K562 (cell line): Measurements from ENCODE around the gene MUCL3. TPM values are rescaled to one million over a fixed set of nuclear protein-coding genes. Genes with fewer than 3 reads are reported as not detected.
A peak's percentile ranks its signal among the peaks of the same experiment; 100 is the strongest.
"Not testable (repeated sequence)": the region's sequence is repeated elsewhere in the genome, so short reads cannot be mapped to it uniquely, and the experiment has no call there.

Source experiments
- ATAC-seq: fragments of 200-7000 bp; cut with Tn5 transposase; 3 replicates; pipeline ENCODE4 v1.9.1; 2020; ENCODE audit warnings: moderate library complexity
- BruUV-seq: library from RNA; stranded (reverse); fragments of 400-500 nt; replicated peaks from 2 replicates; lab custom pipeline; 2021; lab: Mats Ljungman, UMichigan
- CTCF ChIA-PET: fragments of 300-600 bp; formaldehyde crosslinking; extraction: SDS; loops from one replicate; lab custom pipeline; 2021; ENCODE audit warnings: low intra/inter-chr PET ratio; lab: Yijun Ruan, JAX
- POLR2A ChIA-PET: fragments of 300-600, 350-650 bp; sonication (Branson Sonifier 250); formaldehyde crosslinking; extraction: SDS; loops from one replicate; lab custom pipeline; 2021; ENCODE audit warnings: antibody characterized with exemption, inconsistent platforms; lab: Yijun Ruan, JAX
- DNase-seq, 4 experiments: peaks; one replicate each; pipeline versions ENCODE4 v3.0.0 to v3.0.0-alpha.2; 2011 to 2018; ENCODE audit warnings: low spot score in 3 of 4, mixed read lengths in 3 of 4; ENCODE audit errors: extremely low read depth in 1 of 4
- FAIRE-seq: peaks from 2 replicates; lab custom pipeline; 2011; peaks lifted over from hg19 to GRCh38; lab: Jason Lieb, UNC
- H2AFZ ChIP-seq: 2 replicates; pipeline ENCODE4 v1.6.0; 2011; ENCODE audit warnings: low read depth, low read length, control low read depth, inconsistent platforms
- H3K27ac ChIP-seq: fragments of 200-600 bp; 3 replicates; pipeline ENCODE4 v1.8.0; 2011; ENCODE audit warnings: low read depth, mild to moderate bottlenecking, control low read depth, inconsistent platforms, low read length, moderate library complexity, mixed read lengths; ENCODE audit errors: extremely low read depth
- H3K27me3 ChIP-seq, 2 experiments: fragments of 300-600 bp in 1 of 2; 2 replicates in 1 of 2; 3 replicates in 1 of 2; pipeline versions ENCODE4 v1.6.0 to v1.8.0; 2011; ENCODE audit warnings: inconsistent platforms in 2 of 2, low read length in 2 of 2, mild to moderate bottlenecking in 1 of 2, mixed read lengths in 1 of 2, moderate library complexity in 1 of 2; ENCODE audit not compliant: control insufficient read depth in 2 of 2, insufficient read depth in 2 of 2
- H3K36me3 ChIP-seq: fragments of 300-600 bp; 3 replicates; pipeline ENCODE4 v1.8.0; 2011; ENCODE audit warnings: mild to moderate bottlenecking, low read length, inconsistent platforms; ENCODE audit not compliant: control insufficient read depth, insufficient read depth
- H3K4me1 ChIP-seq, 2 experiments: fragments of 200-600 bp in 1 of 2; replicated peaks in 1 of 2; 2 replicates in 1 of 2; 3 replicates in 1 of 2; pipeline versions ENCODE4 v1.5.1 to v1.8.0; 2011; ENCODE audit warnings: inconsistent platforms in 2 of 2, low read length in 2 of 2, mild to moderate bottlenecking in 1 of 2, mixed read lengths in 1 of 2, moderate library complexity in 1 of 2; ENCODE audit not compliant: control insufficient read depth in 2 of 2, insufficient read depth in 2 of 2
- H3K4me2 ChIP-seq: 2 replicates; pipeline ENCODE4 v1.6.1; 2011; ENCODE audit warnings: low read length, control low read depth, inconsistent platforms, mixed read lengths; ENCODE audit not compliant: insufficient read depth
- H3K4me3 ChIP-seq: fragments of 200-600 bp; sonication (generic), shearing (Covaris generic); 2 replicates; pipeline ENCODE4 v1.5.1; 2016; ENCODE audit warnings: control low read depth, inconsistent platforms
- H3K79me2 ChIP-seq: fragments of 200-600 bp; 3 replicates; pipeline ENCODE4 v1.8.0; 2011; ENCODE audit warnings: low read length, inconsistent platforms; ENCODE audit not compliant: control insufficient read depth, insufficient read depth
- H3K9ac ChIP-seq, 2 experiments: 2 replicates each; pipeline versions ENCODE4 v1.6.0 to v1.6.1; 2011; ENCODE audit warnings: low read depth in 2 of 2, low read length in 2 of 2, control low read depth in 1 of 2, inconsistent platforms in 1 of 2, mild to moderate bottlenecking in 1 of 2, mixed read lengths in 1 of 2; ENCODE audit not compliant: insufficient read depth in 1 of 2
- H3K9me1 ChIP-seq: one replicate; pipeline ENCODE4 v1.6.0; 2011; ENCODE audit warnings: inconsistent platforms, mild to moderate bottlenecking, low read length, moderate library complexity; ENCODE audit not compliant: control insufficient read depth, insufficient read depth
- H3K9me3 ChIP-seq: replicated peaks from 2 replicates; pipeline ENCODE4 v1.5.1; 2011; ENCODE audit warnings: low read depth, low read length, inconsistent platforms; ENCODE audit not compliant: control insufficient read depth, insufficient read depth
- H4K20me1 ChIP-seq: replicated peaks from 2 replicates; pipeline ENCODE4 v1.6.1; 2011; ENCODE audit warnings: low read length, inconsistent platforms, mixed read lengths; ENCODE audit not compliant: control insufficient read depth, insufficient read depth
- CREB1 ChIP-seq, 2 experiments: sonication (generic) in 1 of 2; formaldehyde crosslinking in 1 of 2; IDR thresholded peaks; 2 replicates each; pipeline versions ENCODE4 v1.6.1 to v1.8.0; 2012 to 2022; ENCODE audit warnings: inconsistent platforms in 1 of 2, mild to moderate bottlenecking in 1 of 2, missing genetic modification reagents in 1 of 2, moderate library complexity in 1 of 2
- GTF3C2 ChIP-seq: IDR thresholded peaks from 3 replicates; pipeline ENCODE4 v1.6.1; 2011; ENCODE audit warnings: borderline replicate concordance, mild to moderate bottlenecking, moderate library complexity; ENCODE audit not compliant: insufficient read length; ENCODE audit errors: extremely low read depth
- MCM3 ChIP-seq: fragments of 450-650 bp; IDR thresholded peaks from 2 replicates; pipeline ENCODE4 v1.6.1; 2016
- NR2F6 ChIP-seq: fragments of 450-650 bp; formaldehyde crosslinking; IDR thresholded peaks from 2 replicates; pipeline ENCODE4 v1.4.0; 2020; ENCODE audit warnings: mild to moderate bottlenecking
- POLR2AphosphoS2 ChIP-seq: IDR thresholded peaks from 2 replicates; pipeline ENCODE4 v1.6.1; 2012; ENCODE audit warnings: low read length, improper control_type of control experiment
- SMAD2 ChIP-seq: fragments of 150-350 bp; IDR thresholded peaks from 2 replicates; pipeline ENCODE4 v1.6.1; 2014; ENCODE audit warnings: low read depth, mild to moderate bottlenecking, low read length
- SMARCE1 ChIP-seq: fragments of 450-650 bp; IDR thresholded peaks from 2 replicates; pipeline ENCODE4 v1.7.1; 2016; ENCODE audit warnings: mild to moderate bottlenecking
- TAF1 ChIP-seq: IDR thresholded peaks from 2 replicates; pipeline ENCODE4 v1.6.1; 2011; ENCODE audit warnings: mild to moderate bottlenecking, low read length, moderate library complexity; ENCODE audit not compliant: insufficient read depth, control insufficient read depth, severe bottlenecking; ENCODE audit errors: extremely low read depth
- TEAD4 ChIP-seq, 2 experiments: sonication (generic) in 1 of 2; formaldehyde crosslinking in 1 of 2; IDR thresholded peaks; 2 replicates each; pipeline versions ENCODE4 v1.6.1 to v1.8.0; 2012 to 2022; ENCODE audit warnings: borderline replicate concordance in 1 of 2, inconsistent platforms in 1 of 2, low read length in 1 of 2, mild to moderate bottlenecking in 1 of 2, missing genetic modification reagents in 1 of 2
- ZNF12 ChIP-seq: sonication (generic); formaldehyde crosslinking; IDR thresholded peaks from 2 replicates; pipeline ENCODE4 v1.4.0; 2020; ENCODE audit warnings: mild to moderate bottlenecking, missing genetic modification reagents
- ZNF76 ChIP-seq: fragments of 250-450 bp; sonication (Bioruptor Pico); IDR thresholded peaks from 2 replicates; pipeline ENCODE4 v1.4.0; 2020; ENCODE audit warnings: mild to moderate bottlenecking, moderate library complexity, borderline replicate concordance
- WGBS: fragments of 100-300 bp; shearing (Covaris generic); methylation state at CpG from one replicate; pipeline ENCODE4 v1.1.6; 2016; ENCODE audit warnings: low coverage, mixed read lengths; ENCODE audit not compliant: insufficient coverage; ENCODE audit errors: missing lambda C conversion rate; 5-methylcytosine and 5-hydroxymethylcytosine counted together
- in situ Hi-C: fragments of 300-500 bp; cut with MboI; formaldehyde crosslinking; loops from 4 replicates; pipeline ENCODE4 v1.15.0; 2018; ENCODE audit warnings: inconsistent platforms, mixed read lengths
- intact Hi-C: fragments of 100-400 bp; cut with micrococcal nuclease; formaldehyde crosslinking; loops from 2 replicates; pipeline ENCODE4 v1.14.2; 2022
- polyA plus RNA-seq, 8 experiments: library from polyadenylated mRNA; depleted of rRNA in 4 of 8; stranded (reverse) in 5 of 8; unstranded in 3 of 8; fragments of >200 nt; fragmentation: Nextera tagmentation in 2 of 8; fragmentation: Illumina TruSeq in 1 of 8; extraction: Ambion mirVana in 2 of 8; extraction: Trizol in 1 of 8; gene quantifications; 2 replicates each; pipeline versions ENCODE4 v1.2.1 to v1.2.3, GENCODE V29; 2011 to 2014; ENCODE audit warnings: inconsistent platforms in 1 of 8, missing spikeins in 1 of 8
- total RNA-seq, 7 experiments: library from RNA; depleted of rRNA in 6 of 7; stranded (reverse); fragments of >200 nt in 6 of 7; fragmentation: Illumina TruSeq in 2 of 7; extraction: Trizol in 2 of 7; gene quantifications; 2 replicates each; pipeline versions ENCODE4 v1.2.1 to v1.2.3, GENCODE V29; 2011 to 2021; ENCODE audit warnings: low replicate concordance in 1 of 7

The MUCL3 gene
- total and polyA plus RNA-seq, 9 of the 15 experiments (the other 6 are each of a cell fraction or from before 2014, with no cell fraction given), result 0.07 TPM; not detected in 8

- FAIRE-seq, result no peak
- ATAC-seq, result no peak
- TF ChIP-seq POLR2AphosphoS2 (no peak), ZNF12 (no peak), TAF1 (no peak), GTF3C2 (no peak), ZNF76 (no peak), MCM3 (no peak), NR2F6 (CRISPR knock-in tag) (no peak), TEAD4 (IDR thresholded peaks at IDR 0.05; ENCODE audit: low read length) (no peak), TEAD4 (CRISPR knock-in tag; IDR thresholded peaks at IDR 0.05; ENCODE audit: borderline replicate concordance) (no peak), SMAD2 (no peak), CREB1 (IDR thresholded peaks at IDR 0.05) (no peak), CREB1 (CRISPR knock-in tag; IDR thresholded peaks at IDR 0.05) (no peak), SMARCE1 (no peak)
- TF ChIP-seq, all 486 proteins: peak for 0
- Histone ChIP-seq H3K9ac (no peak overlapping the region), H3K9me3 (peaks cover 4% of the 10 kb centered on the region; the same call in 1 of the 2 replicates), H3K4me3 (no peak overlapping the region), H3K27me3 (peaks cover 0 to 6% of the 10 kb centered on the region in 2 experiments; a peak in 2 of 5 replicates), H3K36me3 (peaks cover 40% of the 10 kb centered on the region; the same call in 2 of the 3 replicates), H3K9me1 (no peaks in the 10 kb centered on the region), H3K27ac (no peak overlapping the region), H3K79me2 (no peaks in the 10 kb centered on the region), H4K20me1 (0 out of 2 replicates have a peak, but pooled peaks cover 3% of the 10 kb centered on the region), H3K4me2 (no peak overlapping the region), H3K4me1 (peaks cover 0 to 15% of the 10 kb centered on the region in 2 experiments; a peak in 1 of 5 replicates), H2AFZ (no peak overlapping the region)
- CTCF ChIA-PET, result no interaction called here
- in situ Hi-C loops (no loop called here), intact Hi-C loops (no loop called here)
- WGBS, result 94% methylated on average over 4 of the region's 4 CpGs
- no TSS peak for BruUV-seq
- POLR2A ChIA-PET, result interaction anchor here (1.0 to 2.6 kb wide), 6 partner anchors 12 to 153 kb away, joined by 4 to 11 read pairs (median 6); partner anchors contain the start of genes GTF2H4, MUCL3 and VARS2
- DNase-seq, result no peak
Measured at GRCh38 chr6:30926644-30927043, 14.1 kb upstream of the MUCL3 start.

GRCh38 chr6:30927080-30927479, 13.7 kb upstream of the MUCL3 start:
- H3K4me2 ChIP-seq, H2AFZ ChIP-seq, H3K9me1 ChIP-seq, intact Hi-C loops, H3K4me3 ChIP-seq, H3K9me3 ChIP-seq, BruUV-seq, H3K9ac ChIP-seq, DNase-seq, CTCF ChIA-PET, H4K20me1 ChIP-seq, in situ Hi-C loops, H3K79me2 ChIP-seq, ATAC-seq, H3K27ac ChIP-seq: not testable (repeated sequence)
- Histone ChIP-seq H3K36me3 (peaks cover 38% of the 10 kb centered on the region; the same call in 2 of the 3 replicates), H3K4me1 (peaks cover 0 to 15% of the 10 kb centered on the region in 2 experiments; a peak in 1 of 5 replicates), H3K27me3 (peaks cover 0 to 10% of the 10 kb centered on the region in 2 experiments; a peak in 2 of 5 replicates)
- WGBS, result 93% methylated on average over 2 of the region's 3 CpGs
- POLR2A ChIA-PET, result interaction anchor here (0.6 to 2.6 kb wide), 5 partner anchors 12 to 153 kb away, joined by 3 to 11 read pairs (median 6); partner anchors contain the start of genes GTF2H4, MUCL3 and VARS2
- peak; percentile 23 for FAIRE-seq
